ENCODE results near the gene KCND1.

KCND1 gene

DNA sequence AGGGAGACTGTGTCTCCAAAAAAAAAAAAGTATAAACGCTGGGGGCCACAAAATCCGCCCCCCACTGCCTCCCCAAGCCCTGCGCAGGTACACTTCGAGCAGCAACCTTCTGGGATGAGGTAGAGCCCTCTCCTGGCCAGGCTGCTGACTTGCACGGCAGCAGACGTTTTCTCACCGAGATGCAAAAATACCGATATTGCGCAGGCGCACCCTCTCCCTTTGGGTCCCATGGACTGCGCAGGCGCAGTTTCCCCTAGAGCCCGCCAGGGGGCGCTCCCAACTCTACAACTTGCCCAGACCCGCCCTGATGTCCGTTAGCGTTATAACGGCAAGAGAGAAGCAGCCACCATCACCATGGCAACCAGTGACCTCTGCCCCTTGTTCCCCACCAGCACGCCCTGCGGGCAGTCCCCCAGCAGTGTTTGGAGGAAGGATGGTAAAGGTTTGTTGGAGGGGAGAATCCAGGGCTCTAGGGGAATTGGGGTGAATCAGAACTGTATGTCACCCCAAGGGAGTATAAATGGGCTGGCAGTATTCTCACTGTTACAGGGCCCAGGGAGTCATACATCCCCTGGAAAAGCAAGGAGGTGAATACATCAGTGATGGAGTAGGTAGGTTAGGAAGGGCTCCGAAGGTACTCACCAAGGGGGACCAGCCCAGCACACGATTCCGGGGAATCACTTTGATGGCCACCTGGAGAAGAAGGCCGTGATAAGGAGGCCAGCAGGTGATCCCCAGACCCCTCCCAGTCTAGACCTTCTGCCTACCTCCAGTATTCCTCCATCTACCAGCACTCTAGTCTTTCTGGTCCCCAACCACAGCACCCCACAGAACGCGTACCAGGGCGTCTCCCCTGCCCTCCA lies 54.3 kb downstream of the KCND1 start (continued):
- TF ChIP-seq, protein P1, sequence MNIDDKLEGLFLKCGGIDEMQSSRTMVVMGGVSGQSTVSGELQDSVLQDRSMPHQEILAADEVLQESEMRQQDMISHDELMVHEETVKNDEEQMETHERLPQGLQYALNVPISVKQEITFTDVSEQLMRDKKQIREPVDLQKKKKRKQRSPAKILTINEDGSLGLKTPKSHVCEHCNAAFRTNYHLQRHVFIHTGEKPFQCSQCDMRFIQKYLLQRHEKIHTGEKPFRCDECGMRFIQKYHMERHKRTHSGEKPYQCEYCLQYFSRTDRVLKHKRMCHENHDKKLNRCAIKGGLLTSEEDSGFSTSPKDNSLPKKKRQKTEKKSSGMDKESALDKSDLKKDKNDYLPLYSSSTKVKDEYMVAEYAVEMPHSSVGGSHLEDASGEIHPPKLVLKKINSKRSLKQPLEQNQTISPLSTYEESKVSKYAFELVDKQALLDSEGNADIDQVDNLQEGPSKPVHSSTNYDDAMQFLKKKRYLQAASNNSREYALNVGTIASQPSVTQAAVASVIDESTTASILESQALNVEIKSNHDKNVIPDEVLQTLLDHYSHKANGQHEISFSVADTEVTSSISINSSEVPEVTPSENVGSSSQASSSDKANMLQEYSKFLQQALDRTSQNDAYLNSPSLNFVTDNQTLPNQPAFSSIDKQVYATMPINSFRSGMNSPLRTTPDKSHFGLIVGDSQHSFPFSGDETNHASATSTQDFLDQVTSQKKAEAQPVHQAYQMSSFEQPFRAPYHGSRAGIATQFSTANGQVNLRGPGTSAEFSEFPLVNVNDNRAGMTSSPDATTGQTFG (tag by site-specific recombination; IDR thresholded peaks at IDR 0.05; ENCODE audit: borderline replicate concordance), result no peak
- TF ChIP-seq, protein P2, sequence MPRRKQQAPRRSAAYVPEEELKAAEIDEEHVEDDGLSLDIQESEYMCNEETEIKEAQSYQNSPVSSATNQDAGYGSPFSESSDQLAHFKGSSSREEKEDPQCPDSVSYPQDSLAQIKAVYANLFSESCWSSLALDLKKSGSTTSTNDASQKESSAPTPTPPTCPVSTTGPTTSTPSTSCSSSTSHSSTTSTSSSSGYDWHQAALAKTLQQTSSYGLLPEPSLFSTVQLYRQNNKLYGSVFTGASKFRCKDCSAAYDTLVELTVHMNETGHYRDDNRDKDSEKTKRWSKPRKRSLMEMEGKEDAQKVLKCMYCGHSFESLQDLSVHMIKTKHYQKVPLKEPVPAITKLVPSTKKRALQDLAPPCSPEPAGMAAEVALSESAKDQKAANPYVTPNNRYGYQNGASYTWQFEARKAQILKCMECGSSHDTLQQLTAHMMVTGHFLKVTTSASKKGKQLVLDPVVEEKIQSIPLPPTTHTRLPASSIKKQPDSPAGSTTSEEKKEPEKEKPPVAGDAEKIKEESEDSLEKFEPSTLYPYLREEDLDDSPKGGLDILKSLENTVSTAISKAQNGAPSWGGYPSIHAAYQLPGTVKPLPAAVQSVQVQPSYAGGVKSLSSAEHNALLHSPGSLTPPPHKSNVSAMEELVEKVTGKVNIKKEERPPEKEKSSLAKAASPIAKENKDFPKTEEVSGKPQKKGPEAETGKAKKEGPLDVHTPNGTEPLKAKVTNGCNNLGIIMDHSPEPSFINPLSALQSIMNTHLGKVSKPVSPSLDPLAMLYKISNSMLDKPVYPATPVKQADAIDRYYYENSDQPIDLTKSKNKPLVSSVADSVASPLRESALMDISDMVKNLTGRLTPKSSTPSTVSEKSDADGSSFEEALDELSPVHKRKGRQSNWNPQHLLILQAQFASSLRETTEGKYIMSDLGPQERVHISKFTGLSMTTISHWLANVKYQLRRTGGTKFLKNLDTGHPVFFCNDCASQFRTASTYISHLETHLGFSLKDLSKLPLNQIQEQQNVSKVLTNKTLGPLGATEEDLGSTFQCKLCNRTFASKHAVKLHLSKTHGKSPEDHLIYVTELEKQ (tag by site-specific recombination; IDR thresholded peaks at IDR 0.05; ENCODE audit: borderline replicate concordance), result no peak
- TF ChIP-seq ZNF324 (tag by site-specific recombination; IDR thresholded peaks at IDR 0.05) (no peak; the same call in 1 of the 2 replicates), SP2 (tag by site-specific recombination; IDR thresholded peaks at IDR 0.05) (peak; percentile 14; the same call in 1 of the 2 replicates), ZNF184 (tag by site-specific recombination; IDR thresholded peaks at IDR 0.05) (no peak), ZFHX2 (tag by site-specific recombination; conservative IDR thresholded peaks at IDR 0.05) (no peak), ZNF394 (tag by site-specific recombination; IDR thresholded peaks at IDR 0.05; ENCODE audit: borderline replicate concordance) (peak; percentile 56; the same call in 1 of the 2 replicates), ZNF514 (tag by site-specific recombination; IDR thresholded peaks at IDR 0.05) (no peak), ZNF707 (tag by site-specific recombination; IDR thresholded peaks at IDR 0.05) (no peak), ZNF239 (tag by site-specific recombination; IDR thresholded peaks at IDR 0.05) (no peak), ZNF335 (tag by site-specific recombination; conservative IDR thresholded peaks at IDR 0.05) (no peak), ZNF654 (tag by site-specific recombination; IDR thresholded peaks at IDR 0.05; ENCODE audit: low read depth) (peak; percentile 66), ZNF350 (tag by site-specific recombination; IDR thresholded peaks at IDR 0.05) (no peak), ZNF600 (tag by site-specific recombination; IDR thresholded peaks at IDR 0.05) (peak; percentile 44; the same call in 1 of the 2 replicates), ZNF660 (tag by site-specific recombination; IDR thresholded peaks at IDR 0.05) (peak; percentile 58; the same call in 1 of the 2 replicates), ZNF16 (tag by site-specific recombination; IDR thresholded peaks at IDR 0.05; ENCODE audit: low read depth) (no peak), ZBTB7A (tag by site-specific recombination; IDR thresholded peaks at IDR 0.05; ENCODE audit: low read depth) (no peak), ZIC2 (tag by site-specific recombination; IDR thresholded peaks at IDR 0.05) (peak; percentile 29), OVOL3 (tag by site-specific recombination; IDR thresholded peaks at IDR 0.05) (peak; percentile 96), ZNF391 (tag by site-specific recombination; IDR thresholded peaks at IDR 0.05; ENCODE audit: borderline replicate concordance, low read depth) (no peak), ZNF341 (tag by site-specific recombination; IDR thresholded peaks at IDR 0.05; ENCODE audit: low read depth) (peak; percentile 69)
- TF ChIP-seq, protein P3, sequence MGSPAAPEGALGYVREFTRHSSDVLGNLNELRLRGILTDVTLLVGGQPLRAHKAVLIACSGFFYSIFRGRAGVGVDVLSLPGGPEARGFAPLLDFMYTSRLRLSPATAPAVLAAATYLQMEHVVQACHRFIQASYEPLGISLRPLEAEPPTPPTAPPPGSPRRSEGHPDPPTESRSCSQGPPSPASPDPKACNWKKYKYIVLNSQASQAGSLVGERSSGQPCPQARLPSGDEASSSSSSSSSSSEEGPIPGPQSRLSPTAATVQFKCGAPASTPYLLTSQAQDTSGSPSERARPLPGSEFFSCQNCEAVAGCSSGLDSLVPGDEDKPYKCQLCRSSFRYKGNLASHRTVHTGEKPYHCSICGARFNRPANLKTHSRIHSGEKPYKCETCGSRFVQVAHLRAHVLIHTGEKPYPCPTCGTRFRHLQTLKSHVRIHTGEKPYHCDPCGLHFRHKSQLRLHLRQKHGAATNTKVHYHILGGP (tag by site-specific recombination; IDR thresholded peaks at IDR 0.05), result no peak
- TF ChIP-seq, protein P4, sequence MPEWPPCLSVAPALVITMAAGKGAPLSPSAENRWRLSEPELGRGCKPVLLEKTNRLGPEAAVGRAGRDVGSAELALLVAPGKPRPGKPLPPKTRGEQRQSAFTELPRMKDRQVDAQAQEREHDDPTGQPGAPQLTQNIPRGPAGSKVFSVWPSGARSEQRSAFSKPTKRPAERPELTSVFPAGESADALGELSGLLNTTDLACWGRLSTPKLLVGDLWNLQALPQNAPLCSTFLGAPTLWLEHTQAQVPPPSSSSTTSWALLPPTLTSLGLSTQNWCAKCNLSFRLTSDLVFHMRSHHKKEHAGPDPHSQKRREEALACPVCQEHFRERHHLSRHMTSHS (tag by site-specific recombination; IDR thresholded peaks at IDR 0.05), result no peak
- TF ChIP-seq, protein P5, sequence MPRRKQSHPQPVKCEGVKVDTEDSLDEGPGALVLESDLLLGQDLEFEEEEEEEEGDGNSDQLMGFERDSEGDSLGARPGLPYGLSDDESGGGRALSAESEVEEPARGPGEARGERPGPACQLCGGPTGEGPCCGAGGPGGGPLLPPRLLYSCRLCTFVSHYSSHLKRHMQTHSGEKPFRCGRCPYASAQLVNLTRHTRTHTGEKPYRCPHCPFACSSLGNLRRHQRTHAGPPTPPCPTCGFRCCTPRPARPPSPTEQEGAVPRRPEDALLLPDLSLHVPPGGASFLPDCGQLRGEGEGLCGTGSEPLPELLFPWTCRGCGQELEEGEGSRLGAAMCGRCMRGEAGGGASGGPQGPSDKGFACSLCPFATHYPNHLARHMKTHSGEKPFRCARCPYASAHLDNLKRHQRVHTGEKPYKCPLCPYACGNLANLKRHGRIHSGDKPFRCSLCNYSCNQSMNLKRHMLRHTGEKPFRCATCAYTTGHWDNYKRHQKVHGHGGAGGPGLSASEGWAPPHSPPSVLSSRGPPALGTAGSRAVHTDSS (tag by site-specific recombination; IDR thresholded peaks at IDR 0.05), result no peak
- TF ChIP-seq, protein P6, sequence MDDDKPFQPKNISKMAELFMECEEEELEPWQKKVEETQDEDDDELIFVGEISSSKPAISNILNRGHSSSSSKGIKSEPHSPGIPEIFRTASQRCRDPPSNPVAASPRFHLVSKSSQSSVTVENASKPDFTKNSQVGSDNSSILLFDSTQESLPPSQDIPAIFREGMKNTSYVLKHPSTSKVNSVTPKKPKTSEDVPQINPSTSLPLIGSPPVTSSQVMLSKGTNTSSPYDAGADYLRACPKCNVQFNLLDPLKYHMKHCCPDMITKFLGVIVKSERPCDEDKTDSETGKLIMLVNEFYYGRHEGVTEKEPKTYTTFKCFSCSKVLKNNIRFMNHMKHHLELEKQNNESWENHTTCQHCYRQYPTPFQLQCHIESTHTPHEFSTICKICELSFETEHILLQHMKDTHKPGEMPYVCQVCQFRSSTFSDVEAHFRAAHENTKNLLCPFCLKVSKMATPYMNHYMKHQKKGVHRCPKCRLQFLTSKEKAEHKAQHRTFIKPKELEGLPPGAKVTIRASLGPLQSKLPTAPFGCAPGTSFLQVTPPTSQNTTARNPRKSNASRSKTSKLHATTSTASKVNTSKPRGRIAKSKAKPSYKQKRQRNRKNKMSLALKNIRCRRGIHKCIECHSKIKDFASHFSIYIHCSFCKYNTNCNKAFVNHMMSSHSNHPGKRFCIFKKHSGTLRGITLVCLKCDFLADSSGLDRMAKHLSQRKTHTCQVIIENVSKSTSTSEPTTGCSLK (tag by site-specific recombination; IDR thresholded peaks at IDR 0.05), result no peak

All from HEK293 (cell line).